ENCODE data around the gene FAM110D.

DNA sequence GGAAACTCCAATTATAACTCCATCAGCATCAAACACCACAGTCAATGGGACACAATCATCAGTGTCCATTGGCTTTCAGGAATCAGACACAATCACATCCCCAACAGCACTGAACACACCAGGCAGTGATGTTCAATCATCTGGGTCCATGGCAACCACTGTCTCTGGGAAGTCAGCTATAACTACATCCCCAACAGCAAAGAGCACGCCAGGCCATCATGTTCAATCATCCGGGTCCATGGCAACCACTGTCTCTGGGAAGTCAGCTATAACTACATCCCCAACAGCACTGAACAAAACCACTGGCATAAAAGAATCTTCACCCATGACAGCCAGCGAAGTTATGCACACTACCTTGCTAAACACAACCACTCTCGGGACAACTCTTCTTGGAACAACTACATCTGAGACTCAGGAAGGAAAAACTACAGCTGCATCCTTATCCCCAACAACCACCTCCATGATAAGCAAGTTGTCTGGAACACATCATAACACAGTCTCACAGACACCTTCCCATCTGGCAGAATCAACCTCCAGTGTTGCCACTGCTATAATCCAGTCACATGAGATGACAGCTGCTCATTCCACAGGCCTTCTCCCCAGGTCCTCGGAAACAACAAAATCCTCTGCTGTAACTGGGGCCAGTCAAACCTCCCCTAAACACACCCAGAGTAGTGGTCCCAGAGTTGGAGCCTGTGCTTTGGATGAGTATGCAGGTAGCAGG is 51.4 kb downstream of the FAM110D start:
- TF ChIP-seq POLR2A (IDR thresholded peaks at IDR 0.05; ENCODE audit: control extremely low read depth in 1 of 2, low read depth in 2 of 2, low read length in 2 of 2) = no peak
- no peak for TF ChIP-seq EZH2 (IDR thresholded peaks at IDR 0.05; ENCODE audit: low read depth, low read length, severe bottlenecking)
- TF ChIP-seq JUN (IDR thresholded peaks at IDR 0.05; ENCODE audit: low read depth, low read length) = no peak
- TF ChIP-seq, protein P1, sequence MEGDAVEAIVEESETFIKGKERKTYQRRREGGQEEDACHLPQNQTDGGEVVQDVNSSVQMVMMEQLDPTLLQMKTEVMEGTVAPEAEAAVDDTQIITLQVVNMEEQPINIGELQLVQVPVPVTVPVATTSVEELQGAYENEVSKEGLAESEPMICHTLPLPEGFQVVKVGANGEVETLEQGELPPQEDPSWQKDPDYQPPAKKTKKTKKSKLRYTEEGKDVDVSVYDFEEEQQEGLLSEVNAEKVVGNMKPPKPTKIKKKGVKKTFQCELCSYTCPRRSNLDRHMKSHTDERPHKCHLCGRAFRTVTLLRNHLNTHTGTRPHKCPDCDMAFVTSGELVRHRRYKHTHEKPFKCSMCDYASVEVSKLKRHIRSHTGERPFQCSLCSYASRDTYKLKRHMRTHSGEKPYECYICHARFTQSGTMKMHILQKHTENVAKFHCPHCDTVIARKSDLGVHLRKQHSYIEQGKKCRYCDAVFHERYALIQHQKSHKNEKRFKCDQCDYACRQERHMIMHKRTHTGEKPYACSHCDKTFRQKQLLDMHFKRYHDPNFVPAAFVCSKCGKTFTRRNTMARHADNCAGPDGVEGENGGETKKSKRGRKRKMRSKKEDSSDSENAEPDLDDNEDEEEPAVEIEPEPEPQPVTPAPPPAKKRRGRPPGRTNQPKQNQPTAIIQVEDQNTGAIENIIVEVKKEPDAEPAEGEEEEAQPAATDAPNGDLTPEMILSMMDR (IDR thresholded peaks at IDR 0.05; ENCODE audit: control extremely low read depth in 1 of 3, insufficient read depth in 1 of 3, low read depth in 1 of 3, low read length in 3 of 3) = no peak
- no peak for TF ChIP-seq EP300 (IDR thresholded peaks at IDR 0.05; ENCODE audit: borderline replicate concordance in 1 of 2, low read depth in 2 of 2, low read length in 2 of 2)
- TF ChIP-seq, protein P2, sequence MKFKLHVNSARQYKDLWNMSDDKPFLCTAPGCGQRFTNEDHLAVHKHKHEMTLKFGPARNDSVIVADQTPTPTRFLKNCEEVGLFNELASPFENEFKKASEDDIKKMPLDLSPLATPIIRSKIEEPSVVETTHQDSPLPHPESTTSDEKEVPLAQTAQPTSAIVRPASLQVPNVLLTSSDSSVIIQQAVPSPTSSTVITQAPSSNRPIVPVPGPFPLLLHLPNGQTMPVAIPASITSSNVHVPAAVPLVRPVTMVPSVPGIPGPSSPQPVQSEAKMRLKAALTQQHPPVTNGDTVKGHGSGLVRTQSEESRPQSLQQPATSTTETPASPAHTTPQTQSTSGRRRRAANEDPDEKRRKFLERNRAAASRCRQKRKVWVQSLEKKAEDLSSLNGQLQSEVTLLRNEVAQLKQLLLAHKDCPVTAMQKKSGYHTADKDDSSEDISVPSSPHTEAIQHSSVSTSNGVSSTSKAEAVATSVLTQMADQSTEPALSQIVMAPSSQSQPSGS (IDR thresholded peaks at IDR 0.05; ENCODE audit: low read length) = no peak
- no peak for TF ChIP-seq BRCA1 (IDR thresholded peaks at IDR 0.05; ENCODE audit: low read depth, low read length)
- no peak for TF ChIP-seq ASH2L (IDR thresholded peaks at IDR 0.05; ENCODE audit: low read length)
- no peak for TF ChIP-seq EGR1 (IDR thresholded peaks at IDR 0.05; ENCODE audit: borderline replicate concordance, low read depth, low read length)
- TF ChIP-seq SRF (IDR thresholded peaks at IDR 0.05; ENCODE audit: low read depth, low read length) = no peak
- TF ChIP-seq POLR2AphosphoS5 (IDR thresholded peaks at IDR 0.05; ENCODE audit: low read depth, low read length) = no peak
- TF ChIP-seq, protein P3, sequence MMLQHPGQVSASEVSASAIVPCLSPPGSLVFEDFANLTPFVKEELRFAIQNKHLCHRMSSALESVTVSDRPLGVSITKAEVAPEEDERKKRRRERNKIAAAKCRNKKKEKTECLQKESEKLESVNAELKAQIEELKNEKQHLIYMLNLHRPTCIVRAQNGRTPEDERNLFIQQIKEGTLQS (IDR thresholded peaks at IDR 0.05; ENCODE audit: insufficient read depth, low read depth, low read length) = no peak
